ENCODE measurements around the gene KCNH5. TPM values are rescaled to one million over a fixed set of nuclear protein-coding genes. Genes with fewer than 3 reads are reported as not detected.
"Not testable (repeated sequence)": the region's sequence is repeated elsewhere in the genome, so short reads cannot be mapped to it uniquely, and the experiment has no call there.

The KCNH5 gene
- total RNA-seq, 2 experiments from 2014 or later = not detected

GRCh38 chr14:62807636-62808035 lies 237.6 kb downstream of the KCNH5 start:
- no peak overlapping the region for H3K4me3 Mint-ChIP-seq
- DNase-seq = no peak
- H3K36me3 Mint-ChIP-seq = no peaks in the 10 kb centered on the region
- no peak for ATAC-seq
- no peaks in the 10 kb centered on the region for H3K27me3 Mint-ChIP-seq
- H3K27ac Mint-ChIP-seq = no peak overlapping the region
- peaks cover 4% of the 10 kb centered on the region for H3K9me3 Mint-ChIP-seq (ENCODE audit: low read depth)
- no peaks in the 10 kb centered on the region for H3K4me1 Mint-ChIP-seq
- CTCF ChIA-PET = no interaction called here

- DNase-seq (no peak), ATAC-seq (no peak)
- CTCF ChIA-PET = no interaction called here
- no peaks in the 10 kb centered on the region for H3K27me3 Mint-ChIP-seq
- H3K27ac Mint-ChIP-seq = no peak overlapping the region
- H3K36me3 Mint-ChIP-seq = no peaks in the 10 kb centered on the region
- peaks cover 4% of the 10 kb centered on the region for H3K9me3 Mint-ChIP-seq (ENCODE audit: low read depth)
- no peaks in the 10 kb centered on the region for H3K4me1 Mint-ChIP-seq
- H3K4me3 Mint-ChIP-seq = no peak overlapping the region
Observed at GRCh38 chr14:62800577-62800976, 244.7 kb downstream of the KCNH5 start.

- DNase-seq = no peak
- no peaks in the 10 kb centered on the region for H3K4me1 Mint-ChIP-seq
- CTCF ChIA-PET = no interaction called here
- H3K27me3 Mint-ChIP-seq = no peaks in the 10 kb centered on the region
- H3K36me3 Mint-ChIP-seq = no peaks in the 10 kb centered on the region
- H3K9me3 Mint-ChIP-seq (ENCODE audit: low read depth) = peaks cover 6% of the 10 kb centered on the region
- H3K4me3 Mint-ChIP-seq = no peak overlapping the region
- no peak overlapping the region for H3K27ac Mint-ChIP-seq
- ATAC-seq = no peak
Observed at GRCh38 chr14:62796431-62796830, 248.8 kb downstream of the KCNH5 start.

- no peaks in the 10 kb centered on the region for H3K4me1 Mint-ChIP-seq
- no peak overlapping the region for H3K4me3 Mint-ChIP-seq
- no peaks in the 10 kb centered on the region for H3K36me3 Mint-ChIP-seq
- peaks cover 4% of the 10 kb centered on the region for H3K9me3 Mint-ChIP-seq (ENCODE audit: low read depth)
- CTCF ChIA-PET = no interaction called here
- no peak overlapping the region for H3K27ac Mint-ChIP-seq
- ATAC-seq = no peak
- H3K27me3 Mint-ChIP-seq = no peaks in the 10 kb centered on the region
- DNase-seq = no peak
Observed at GRCh38 chr14:62792578-62792977, 252.7 kb downstream of the KCNH5 start.

GRCh38 chr14:62781328-62781727 lies 263.9 kb downstream of the KCNH5 start:
- H3K4me1 Mint-ChIP-seq; DNase-seq; ATAC-seq; H3K9me3 Mint-ChIP-seq (ENCODE audit: low read depth); CTCF ChIA-PET; H3K27ac Mint-ChIP-seq; H3K4me3 Mint-ChIP-seq; H3K36me3 Mint-ChIP-seq; H3K27me3 Mint-ChIP-seq: not testable (repeated sequence)

GRCh38 chr14:62778852-62779251 lies 266.4 kb downstream of the KCNH5 start:
- DNase-seq (no peak), ATAC-seq (no peak)
- H3K4me3 Mint-ChIP-seq = no peak overlapping the region
- H3K4me1 Mint-ChIP-seq = no peaks in the 10 kb centered on the region
- no peaks in the 10 kb centered on the region for H3K36me3 Mint-ChIP-seq
- H3K9me3 Mint-ChIP-seq (ENCODE audit: low read depth) = peaks cover 4% of the 10 kb centered on the region
- CTCF ChIA-PET = no interaction called here
- H3K27me3 Mint-ChIP-seq = no peaks in the 10 kb centered on the region
- H3K27ac Mint-ChIP-seq = no peak overlapping the region

- ATAC-seq (no peak), DNase-seq (no peak)
- no peak overlapping the region for H3K27ac Mint-ChIP-seq
- CTCF ChIA-PET = no interaction called here
- H3K36me3 Mint-ChIP-seq = no peaks in the 10 kb centered on the region
- no peaks in the 10 kb centered on the region for H3K27me3 Mint-ChIP-seq
- no peaks in the 10 kb centered on the region for H3K4me1 Mint-ChIP-seq
- no peak overlapping the region for H3K4me3 Mint-ChIP-seq
- H3K9me3 Mint-ChIP-seq (ENCODE audit: low read depth) = peaks cover 4% of the 10 kb centered on the region
Observed at GRCh38 chr14:62778310-62778709, 266.9 kb downstream of the KCNH5 start.

GRCh38 chr14:62777510-62777909 lies 267.7 kb downstream of the KCNH5 start:
- CTCF ChIA-PET = no interaction called here

GRCh38 chr14:62776300-62776699 lies 269.0 kb downstream of the KCNH5 start:
- CTCF ChIA-PET = no interaction called here
- no peak overlapping the region for H3K27ac Mint-ChIP-seq
- ATAC-seq = no peak
- no peak overlapping the region for H3K4me3 Mint-ChIP-seq
- H3K27me3 Mint-ChIP-seq = no peaks in the 10 kb centered on the region
- H3K4me1 Mint-ChIP-seq = no peaks in the 10 kb centered on the region
- H3K9me3 Mint-ChIP-seq (ENCODE audit: low read depth) = peaks cover 4% of the 10 kb centered on the region
- no peak for DNase-seq
- H3K36me3 Mint-ChIP-seq = no peaks in the 10 kb centered on the region

More at GRCh38 chr14:62777510-62777909, 267.7 kb downstream of the KCNH5 start:
- H3K4me1 Mint-ChIP-seq = no peaks in the 10 kb centered on the region
- ATAC-seq (no peak), DNase-seq (no peak)
- no peak overlapping the region for H3K4me3 Mint-ChIP-seq
- H3K36me3 Mint-ChIP-seq = no peaks in the 10 kb centered on the region
- H3K27me3 Mint-ChIP-seq = no peaks in the 10 kb centered on the region
- H3K27ac Mint-ChIP-seq = no peak overlapping the region
- peaks cover 4% of the 10 kb centered on the region for H3K9me3 Mint-ChIP-seq (ENCODE audit: low read depth)

- H3K36me3 Mint-ChIP-seq = no peaks in the 10 kb centered on the region
- CTCF ChIA-PET = no interaction called here
- no peak overlapping the region for H3K4me3 Mint-ChIP-seq
- no peaks in the 10 kb centered on the region for H3K27me3 Mint-ChIP-seq
- no peaks in the 10 kb centered on the region for H3K4me1 Mint-ChIP-seq
- no peaks in the 10 kb centered on the region for H3K9me3 Mint-ChIP-seq (ENCODE audit: low read depth)
- no peak overlapping the region for H3K27ac Mint-ChIP-seq
- DNase-seq (no peak), ATAC-seq (no peak)
Observed at GRCh38 chr14:62768753-62769152, 276.5 kb downstream of the KCNH5 start.

GRCh38 chr14:62763951-62764350 lies 281.3 kb downstream of the KCNH5 start:
- no peaks in the 10 kb centered on the region for H3K27me3 Mint-ChIP-seq
- no peaks in the 10 kb centered on the region for H3K4me1 Mint-ChIP-seq
- no peaks in the 10 kb centered on the region for H3K36me3 Mint-ChIP-seq

GRCh38 chr14:62759796-62760195 lies 285.5 kb downstream of the KCNH5 start:
- Mint-ChIP-seq H3K36me3 (no peaks in the 10 kb centered on the region), H3K4me1 (no peaks in the 10 kb centered on the region), H3K27ac (no peak overlapping the region), H3K27me3 (no peaks in the 10 kb centered on the region), H3K9me3 (ENCODE audit: low read depth) (peaks cover 3% of the 10 kb centered on the region), H3K4me3 (no peak overlapping the region)
- no peak for DNase-seq
- ATAC-seq = no peak
- CTCF ChIA-PET = no interaction called here

More at GRCh38 chr14:62763951-62764350, 281.3 kb downstream of the KCNH5 start:
- Mint-ChIP-seq H3K27ac (no peak overlapping the region), H3K9me3 (ENCODE audit: low read depth) (peaks cover 3% of the 10 kb centered on the region), H3K4me3 (no peak overlapping the region)
- CTCF ChIA-PET = no interaction called here
- DNase-seq = no peak
- ATAC-seq = no peak

GRCh38 chr14:62746881-62747280 lies 298.4 kb downstream of the KCNH5 start:
- H3K4me3 Mint-ChIP-seq; H3K36me3 Mint-ChIP-seq; H3K4me1 Mint-ChIP-seq; ATAC-seq; H3K27ac Mint-ChIP-seq; H3K27me3 Mint-ChIP-seq; DNase-seq; H3K9me3 Mint-ChIP-seq (ENCODE audit: low read depth): not testable (repeated sequence)
- CTCF ChIA-PET = interaction anchor here (0.8 kb wide), 1 partner anchor 721 kb away, joined by 3 read pairs; no protein-coding TSS in a partner anchor

GRCh38 chr14:62745496-62745895 lies 299.8 kb downstream of the KCNH5 start:
- Mint-ChIP-seq H3K27ac (no peak overlapping the region), H3K36me3 (no peaks in the 10 kb centered on the region)
- no peak for DNase-seq

GRCh38 chr14:62743560-62743959 lies 301.7 kb downstream of the KCNH5 start:
- no peak for ATAC-seq
- CTCF ChIA-PET = no interaction called here
- no peaks in the 10 kb centered on the region for H3K4me1 Mint-ChIP-seq

More at GRCh38 chr14:62745496-62745895, 299.8 kb downstream of the KCNH5 start:
- H3K4me1 Mint-ChIP-seq = no peaks in the 10 kb centered on the region
- H3K27me3 Mint-ChIP-seq = no peaks in the 10 kb centered on the region
- no peaks in the 10 kb centered on the region for H3K9me3 Mint-ChIP-seq (ENCODE audit: low read depth)
- H3K4me3 Mint-ChIP-seq = no peak overlapping the region
- no peak for ATAC-seq
- CTCF ChIA-PET = no interaction called here

More at GRCh38 chr14:62743560-62743959, 301.7 kb downstream of the KCNH5 start:
- Mint-ChIP-seq H3K27ac (no peak overlapping the region), H3K36me3 (no peaks in the 10 kb centered on the region), H3K9me3 (ENCODE audit: low read depth) (no peaks in the 10 kb centered on the region), H3K27me3 (no peaks in the 10 kb centered on the region), H3K4me3 (no peak overlapping the region)
- no peak for DNase-seq
